ENCODE data around the gene PCNX3. TPM values are rescaled to one million over a fixed set of nuclear protein-coding genes. Genes with fewer than 3 reads are reported as not detected.

Gene PCNX3
- total and polyA plus RNA-seq, 3 experiments from 2014 or later = 8.5 to 53.1 (median 46.4) TPM

- Mint-ChIP-seq H3K4me3 (peak overlapping the region in 1 of 7 donors; percentile 43), H3K27ac (peak overlapping the region in 6 of 8 donors; percentile 5 to 92 (median 78)), H3K9me3 (no peaks in the 10 kb centered on the region), H3K4me1 (peaks cover 18 to 39% (median 21%) of the 10 kb centered on the region in 3 donors), H3K36me3 (peaks cover 5 to 75% (median 8%) of the 10 kb centered on the region in 3 donors), H3K27me3 (no peaks in the 10 kb centered on the region)
- Histone ChIP-seq H3K36me3 (ENCODE audit: insufficient read depth, low read length) (peaks cover 21% of the 10 kb centered on the region), H3K4me1 (ENCODE audit: insufficient read depth, low read length) (peaks cover 19% of the 10 kb centered on the region), H3K27ac (ENCODE audit: low read depth, low read length) (no peak overlapping the region), H3K9me3 (ENCODE audit: low read length) (no peaks in the 10 kb centered on the region), H3K4me3 (ENCODE audit: low read length) (no peak overlapping the region), H3K27me3 (ENCODE audit: insufficient read depth, low read length, poor library complexity, severe bottlenecking) (no peaks in the 10 kb centered on the region)
- ChIA-PET POLR2A (no interaction called here), CTCF (interaction anchor here (1.1 to 2.1 kb wide), 3 partner anchors 9 to 42 kb away, joined by 4 to 5 read pairs (median 4); partner anchors contain the start of gene FAM89B)
- no peak for DNase-seq
Measured at GRCh38 chr11:65581928-65582327, 33.6 kb upstream of the PCNX3 start.

GRCh38 chr11:65583589-65583988 lies 32.0 kb upstream of the PCNX3 start:
- no peaks in the 10 kb centered on the region for H3K27me3 Mint-ChIP-seq
- ChIA-PET CTCF (interaction anchor here (1.0 to 1.9 kb wide), 4 partner anchors 8 to 43 kb away, joined by 3 to 4 read pairs (median 4); no protein-coding TSS in a partner anchor), POLR2A (no interaction called here)
- Histone ChIP-seq H3K36me3 (ENCODE audit: insufficient read depth, low read length) (peaks cover 21% of the 10 kb centered on the region), H3K9me3 (ENCODE audit: low read length) (no peaks in the 10 kb centered on the region), H3K27ac (ENCODE audit: low read depth, low read length) (no peak overlapping the region), H3K27me3 (ENCODE audit: insufficient read depth, low read length, poor library complexity, severe bottlenecking) (no peaks in the 10 kb centered on the region), H3K4me3 (ENCODE audit: low read length) (no peak overlapping the region), H3K4me1 (ENCODE audit: insufficient read depth, low read length) (peaks cover 16% of the 10 kb centered on the region)
- H3K4me1 Mint-ChIP-seq = peaks cover 22 to 37% (median 22%) of the 10 kb centered on the region in 3 donors
- peak overlapping the region in 5 of 8 donors; percentile 38 to 87 (median 70) for H3K27ac Mint-ChIP-seq
- H3K36me3 Mint-ChIP-seq = peaks cover 4 to 72% (median 5%) of the 10 kb centered on the region in 3 donors
- H3K9me3 Mint-ChIP-seq = no peaks in the 10 kb centered on the region
- DNase-seq = no peak
- no peak overlapping the region for H3K4me3 Mint-ChIP-seq

- no peak for DNase-seq
- Histone ChIP-seq H3K4me1 (ENCODE audit: insufficient read depth, low read length) (peaks cover 17% of the 10 kb centered on the region), H3K9me3 (ENCODE audit: low read length) (no peaks in the 10 kb centered on the region), H3K27me3 (ENCODE audit: insufficient read depth, low read length, poor library complexity, severe bottlenecking) (no peaks in the 10 kb centered on the region), H3K27ac (ENCODE audit: low read depth, low read length) (no peak overlapping the region), H3K36me3 (ENCODE audit: insufficient read depth, low read length) (peaks cover 21% of the 10 kb centered on the region), H3K4me3 (ENCODE audit: low read length) (no peak overlapping the region)
- peaks cover 22 to 38% (median 23%) of the 10 kb centered on the region in 3 donors for H3K4me1 Mint-ChIP-seq
- peaks cover 3 to 71% (median 5%) of the 10 kb centered on the region in 3 donors for H3K36me3 Mint-ChIP-seq
- H3K27ac Mint-ChIP-seq = peak overlapping the region in 6 of 8 donors; percentile 38 to 88 (median 55)
- no peak overlapping the region for H3K4me3 Mint-ChIP-seq
- no peaks in the 10 kb centered on the region for H3K27me3 Mint-ChIP-seq
- POLR2A ChIA-PET = no interaction called here
- CTCF ChIA-PET = interaction anchor here (1.0 to 1.9 kb wide), 3 partner anchors 9 to 43 kb away, joined by 3 to 4 read pairs (median 4); no protein-coding TSS in a partner anchor
- H3K9me3 Mint-ChIP-seq = no peaks in the 10 kb centered on the region
Measured at GRCh38 chr11:65584106-65584505, 31.5 kb upstream of the PCNX3 start.

GRCh38 chr11:65584723-65585171 lies 30.8 kb upstream of the PCNX3 start:
- Mint-ChIP-seq H3K4me1 (peaks cover 21 to 38% (median 23%) of the 10 kb centered on the region in 3 donors), H3K27me3 (no peaks in the 10 kb centered on the region), H3K27ac (no peak overlapping the region), H3K9me3 (no peaks in the 10 kb centered on the region), H3K36me3 (peaks cover 3 to 65% (median 5%) of the 10 kb centered on the region in 3 donors), H3K4me3 (no peak overlapping the region)
- DNase-seq = no peak
- no peaks in the 10 kb centered on the region for H3K27me3 ChIP-seq (ENCODE audit: insufficient read depth, low read length, poor library complexity, severe bottlenecking)
- no peak overlapping the region for H3K4me3 ChIP-seq (ENCODE audit: low read length)
- H3K27ac ChIP-seq (ENCODE audit: low read depth, low read length) = no peak overlapping the region
- H3K36me3 ChIP-seq (ENCODE audit: insufficient read depth, low read length) = peaks cover 20% of the 10 kb centered on the region
- peaks cover 17% of the 10 kb centered on the region for H3K4me1 ChIP-seq (ENCODE audit: insufficient read depth, low read length)
- no peaks in the 10 kb centered on the region for H3K9me3 ChIP-seq (ENCODE audit: low read length)
- ChIA-PET CTCF (interaction anchor here (1.1 to 11.9 kb wide), 3 partner anchors 7 to 43 kb away, joined by 4 to 258 read pairs (median 66); partner anchors contain the start of gene EHBP1L1), POLR2A (interaction anchor here (4.7 kb wide), 1 partner anchor 8 kb away, joined by 32 read pairs; the partner anchor contains the start of gene EHBP1L1)

DNA sequence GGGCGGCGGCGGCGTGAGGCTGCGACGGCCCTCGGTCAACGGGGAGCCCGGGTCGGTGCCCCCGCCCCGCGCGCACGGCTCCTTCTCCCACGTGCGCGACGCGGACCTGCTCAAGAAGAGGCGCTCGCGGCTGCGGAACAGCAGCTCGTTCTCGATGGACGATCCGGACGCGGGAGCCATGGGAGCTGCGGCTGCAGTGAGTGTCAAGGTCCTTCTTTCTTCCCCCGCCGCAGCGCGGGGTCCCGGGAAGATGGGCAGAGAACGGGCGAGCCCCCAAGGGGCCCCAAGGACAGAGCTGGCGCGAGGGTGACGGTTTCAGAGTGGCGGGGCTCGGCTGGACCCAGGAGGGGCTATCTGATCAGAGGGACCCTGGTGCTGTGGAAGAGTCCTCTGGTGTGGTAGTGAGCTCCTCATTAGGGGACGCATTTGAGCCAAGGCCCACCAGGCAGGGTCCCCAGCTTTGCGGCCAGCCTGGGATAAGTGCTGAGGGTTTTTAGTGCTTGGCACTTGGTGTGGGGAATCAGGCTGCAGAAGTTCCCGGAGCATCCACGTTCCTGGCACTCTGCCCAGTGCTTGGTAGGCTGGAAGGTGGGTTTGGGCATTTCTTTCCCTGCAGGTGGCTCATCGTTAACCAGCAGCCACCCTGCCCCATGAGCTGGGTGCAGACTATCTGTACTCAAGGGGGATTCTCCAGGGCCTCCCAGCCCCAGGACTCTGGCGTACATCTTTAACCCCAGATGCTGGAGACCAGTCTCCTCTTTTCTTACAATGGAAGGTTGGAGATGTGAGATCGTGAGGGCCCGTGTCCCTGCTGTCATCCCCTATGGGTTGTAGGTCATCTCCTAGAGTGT lies 30.0 kb upstream of the PCNX3 start:
- peaks cover 17% of the 10 kb centered on the region for H3K4me1 ChIP-seq (ENCODE audit: insufficient read depth, low read length)
- H3K9me3 Mint-ChIP-seq = no peaks in the 10 kb centered on the region

GRCh38 chr11:65586247-65586630 lies 29.3 kb upstream of the PCNX3 start:
- DNase-seq = no peak
- CTCF ChIA-PET = interaction anchor here (1.2 to 11.9 kb wide), 6 partner anchors 8 to 74 kb away, joined by 4 to 258 read pairs (median 34); partner anchors contain the start of genes EHBP1L1, FAM89B and ZNRD2
- POLR2A ChIA-PET = interaction anchor here (0.8 to 4.7 kb wide), 2 partner anchors 10 to 61 kb away, joined by 3 to 32 read pairs; partner anchors contain the start of genes EHBP1L1 and SCYL1
- H3K4me1 ChIP-seq (ENCODE audit: insufficient read depth, low read length) = peaks cover 17% of the 10 kb centered on the region
- no peaks in the 10 kb centered on the region for H3K9me3 ChIP-seq (ENCODE audit: low read length)
- peaks cover 4 to 63% (median 5%) of the 10 kb centered on the region in 3 donors for H3K36me3 Mint-ChIP-seq
- H3K27ac Mint-ChIP-seq = peak overlapping the region in 7 of 8 donors; percentile 11 to 83 (median 70)
- H3K4me3 Mint-ChIP-seq = no peak overlapping the region
- H3K4me1 Mint-ChIP-seq = peaks cover 18 to 32% (median 23%) of the 10 kb centered on the region in 3 donors
- H3K9me3 Mint-ChIP-seq = no peaks in the 10 kb centered on the region
- no peaks in the 10 kb centered on the region for H3K27me3 Mint-ChIP-seq
- H3K36me3 ChIP-seq (ENCODE audit: insufficient read depth, low read length) = peaks cover 16% of the 10 kb centered on the region
- H3K4me3 ChIP-seq (ENCODE audit: low read length) = no peak overlapping the region
- no peak overlapping the region for H3K27ac ChIP-seq (ENCODE audit: low read depth, low read length)
- H3K27me3 ChIP-seq (ENCODE audit: insufficient read depth, low read length, poor library complexity, severe bottlenecking) = no peaks in the 10 kb centered on the region

More for the DNA sequence above, 30.0 kb upstream of the PCNX3 start:
- no peaks in the 10 kb centered on the region for H3K9me3 ChIP-seq (ENCODE audit: low read length)
- H3K4me3 ChIP-seq (ENCODE audit: low read length) = no peak overlapping the region
- no peak overlapping the region for H3K27ac ChIP-seq (ENCODE audit: low read depth, low read length)
- Mint-ChIP-seq H3K36me3 (peaks cover 4 to 66% (median 5%) of the 10 kb centered on the region in 3 donors), H3K27me3 (no peaks in the 10 kb centered on the region), H3K4me1 (peaks cover 18 to 32% (median 23%) of the 10 kb centered on the region in 3 donors), H3K27ac (peak overlapping the region in 4 of 8 donors; percentile 11 to 79 (median 60)), H3K4me3 (no peak overlapping the region)
- H3K36me3 ChIP-seq (ENCODE audit: insufficient read depth, low read length) = peaks cover 20% of the 10 kb centered on the region
- CTCF ChIA-PET = interaction anchor here (1.2 to 11.9 kb wide), 6 partner anchors 8 to 73 kb away, joined by 4 to 258 read pairs (median 34); partner anchors contain the start of genes EHBP1L1, FAM89B and ZNRD2
- DNase-seq = no peak
- no peaks in the 10 kb centered on the region for H3K27me3 ChIP-seq (ENCODE audit: insufficient read depth, low read length, poor library complexity, severe bottlenecking)
- POLR2A ChIA-PET = interaction anchor here (0.8 to 4.7 kb wide), 2 partner anchors 9 to 60 kb away, joined by 3 to 32 read pairs; partner anchors contain the start of genes EHBP1L1 and SCYL1

DNA sequence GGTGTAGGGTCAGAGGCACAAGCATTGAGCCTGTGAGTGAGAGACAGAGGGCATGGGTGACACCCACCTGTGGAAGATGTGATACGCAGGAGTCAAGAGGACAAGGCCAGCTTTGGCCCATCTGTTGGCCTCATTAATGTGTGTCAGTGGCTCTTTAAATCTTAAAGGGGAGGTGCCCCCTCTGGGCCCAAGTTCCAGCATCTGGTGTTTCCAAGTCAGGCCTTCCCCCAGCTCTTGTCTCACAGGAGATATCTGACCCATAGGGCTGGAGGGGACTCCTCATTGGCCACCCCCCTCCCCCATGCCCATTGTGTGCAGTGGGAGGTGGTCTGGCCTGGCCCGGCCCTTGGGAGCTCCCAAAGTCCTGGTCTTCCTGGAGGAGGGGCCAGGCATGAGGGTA lies 28.9 kb upstream of the PCNX3 start:
- Mint-ChIP-seq H3K27ac (peak overlapping the region in 6 of 8 donors; percentile 11 to 83 (median 74)), H3K4me1 (peaks cover 18 to 31% (median 23%) of the 10 kb centered on the region in 3 donors), H3K4me3 (no peak overlapping the region), H3K36me3 (peaks cover 4 to 63% (median 5%) of the 10 kb centered on the region in 3 donors), H3K27me3 (no peaks in the 10 kb centered on the region), H3K9me3 (no peaks in the 10 kb centered on the region)
- no peak overlapping the region for H3K27ac ChIP-seq (ENCODE audit: low read depth, low read length)
- ChIA-PET CTCF (interaction anchor here (1.2 to 11.9 kb wide), 7 partner anchors 7 to 74 kb away, joined by 4 to 258 read pairs (median 24); partner anchors contain the start of genes EHBP1L1, FAM89B and ZNRD2), POLR2A (interaction anchor here (0.8 to 4.7 kb wide), 2 partner anchors 10 to 61 kb away, joined by 3 to 32 read pairs; partner anchors contain the start of genes EHBP1L1 and SCYL1)
- no peak for DNase-seq
- H3K36me3 ChIP-seq (ENCODE audit: insufficient read depth, low read length) = peaks cover 14% of the 10 kb centered on the region
- no peaks in the 10 kb centered on the region for H3K27me3 ChIP-seq (ENCODE audit: insufficient read depth, low read length, poor library complexity, severe bottlenecking)
- no peak overlapping the region for H3K4me3 ChIP-seq (ENCODE audit: low read length)
- H3K9me3 ChIP-seq (ENCODE audit: low read length) = no peaks in the 10 kb centered on the region
- H3K4me1 ChIP-seq (ENCODE audit: insufficient read depth, low read length) = peaks cover 17% of the 10 kb centered on the region

All from CD8-positive, alpha-beta memory T cell (primary cell).